Stimulated activated CD4-positive, alpha-beta T cell treated with anti-CD3 and anti-CD28 coated beads, Interleukin-15, amount 100 ng/mL, for 1 hour (primary cell): ENCODE measurements around the gene RIMBP2.

Experiments
- DNase-seq, 2 donors: peaks; one replicate each; pipeline ENCODE4 v3.0.0-alpha.2; 2020; ENCODE audit warnings: low read depth in 1 of 2, low spot score in 1 of 2

RIMBP2 gene

GRCh38 chr12:130509454-130509853 lies 206.6 kb downstream of the RIMBP2 start:
- no peak for DNase-seq

GRCh38 chr12:130508847-130509246 lies 207.3 kb downstream of the RIMBP2 start:
- DNase-seq: no peak

GRCh38 chr12:130508318-130508717 lies 207.8 kb downstream of the RIMBP2 start:
- DNase-seq: no peak

GRCh38 chr12:130506844-130507243 lies 209.3 kb downstream of the RIMBP2 start:
- DNase-seq: no peak

- no peak for DNase-seq
Observed at GRCh38 chr12:130504840-130505175, 211.3 kb downstream of the RIMBP2 start.

GRCh38 chr12:130504110-130504839 lies 211.8 kb downstream of the RIMBP2 start:
- no peak for DNase-seq

GRCh38 chr12:130501821-130502220 lies 214.3 kb downstream of the RIMBP2 start:
- no peak for DNase-seq

GRCh38 chr12:130500835-130501330 lies 215.2 kb downstream of the RIMBP2 start:
- DNase-seq: no peak

- no peak for DNase-seq
Observed at GRCh38 chr12:130499474-130499873, 216.6 kb downstream of the RIMBP2 start.

GRCh38 chr12:130498589-130499385 lies 217.3 kb downstream of the RIMBP2 start:
- DNase-seq: no peak

- DNase-seq: no peak
Observed at GRCh38 chr12:130497991-130498390, 218.1 kb downstream of the RIMBP2 start.

GRCh38 chr12:130497321-130497720 lies 218.8 kb downstream of the RIMBP2 start:
- no peak for DNase-seq

- no peak for DNase-seq
Observed at GRCh38 chr12:130496516-130497120, 219.5 kb downstream of the RIMBP2 start.

GRCh38 chr12:130495156-130495555 lies 220.9 kb downstream of the RIMBP2 start:
- DNase-seq: no peak

- no peak for DNase-seq
Observed at GRCh38 chr12:130494736-130495135, 221.4 kb downstream of the RIMBP2 start.

GRCh38 chr12:130493951-130494350 lies 222.1 kb downstream of the RIMBP2 start:
- DNase-seq: no peak

- DNase-seq: no peak
Observed at GRCh38 chr12:130491421-130492357, 224.4 kb downstream of the RIMBP2 start.

GRCh38 chr12:130490674-130491073 lies 225.4 kb downstream of the RIMBP2 start:
- no peak for DNase-seq

GRCh38 chr12:130489293-130489692 lies 226.8 kb downstream of the RIMBP2 start:
- DNase-seq: no peak

- DNase-seq: no peak
Observed at GRCh38 chr12:130488358-130488710, 227.8 kb downstream of the RIMBP2 start.
